Hepatocyte (in vitro differentiated cells): ENCODE results near the gene C19orf53.

ENCODE experiments used
- CTCF ChIP-seq: fragments of 200-600 bp; sonication (generic); IDR thresholded peaks from 2 replicates; pipeline ENCODE4 v1.5.1; 2016; ENCODE audit warnings: antibody characterized with exemption, mild to moderate bottlenecking; ENCODE audit not compliant: poor library complexity
- EZH2 ChIP-seq: fragments of 200-600 bp; sonication (generic); IDR thresholded peaks from 2 replicates; pipeline ENCODE4 v1.6.1; 2016; ENCODE audit warnings: antibody characterized with exemption, mild to moderate bottlenecking, borderline replicate concordance
- EZH2phosphoT487 ChIP-seq: fragments of 200-600 bp; sonication (generic); IDR thresholded peaks from one replicate; pipeline ENCODE4 v1.6.1; 2018; ENCODE audit warnings: antibody characterized with exemption, mild to moderate bottlenecking, low read depth, moderate library complexity; ENCODE audit not compliant: unreplicated experiment, severe bottlenecking

GRCh38 chr19:13803038-13803437, 28.8 kb downstream of the C19orf53 start:
- no peak for TF ChIP-seq EZH2
- no peak for TF ChIP-seq EZH2phosphoT487
- TF ChIP-seq CTCF = no peak
